HAP-1 (cell line): ENCODE results near the gene SLC35A2.

ENCODE experiments used
- DNase-seq, 2 experiments: peaks; one replicate each; pipeline ENCODE4 v3.0.0-alpha.2; 2016 to 2020; ENCODE audit warnings: low spot score in 2 of 2
- H3K27me3 ChIP-seq: fragments of 250-450 bp; sonication (Bioruptor Pico); 2 replicates; pipeline ENCODE4 v1.5.1; 2020; ENCODE audit warnings: low read depth, mild to moderate bottlenecking, moderate library complexity
- H3K36me3 ChIP-seq: fragments of 250-450 bp; sonication (Bioruptor Pico); replicated peaks from 2 replicates; pipeline ENCODE4 v1.5.1; 2020; ENCODE audit warnings: mild to moderate bottlenecking
- H3K4me1 ChIP-seq: fragments of 250-450 bp; sonication (Bioruptor Pico); 2 replicates; pipeline ENCODE4 v1.5.1; 2020; ENCODE audit warnings: mild to moderate bottlenecking
- H3K4me3 ChIP-seq: fragments of 250-450 bp; sonication (Bioruptor Pico); 2 replicates; pipeline ENCODE4 v1.5.1; 2020; ENCODE audit warnings: mild to moderate bottlenecking, moderate library complexity
- H3K9me3 ChIP-seq: fragments of 250-450 bp; sonication (Bioruptor Pico); 2 replicates; pipeline ENCODE4 v1.5.1; 2020; ENCODE audit warnings: mild to moderate bottlenecking, moderate library complexity
- in situ Hi-C: fragments of 300-500 bp; cut with MboI; formaldehyde crosslinking; loops from 3 replicates; pipeline ENCODE4 v1.14.3; 2020; ENCODE audit warnings: low sequenced_read_pairs, inconsistent platforms, mixed read lengths

SLC35A2 gene

GRCh38 chrX:48918643-48919340 lies 7.3 kb upstream of the SLC35A2 start, which contains the start of gene PIM2:
PIM2 (minus strand) TSS chrX:48919024; CDS start chrX:48918834, 190 bp downstream.
- peak within 1 kb of the TSS; percentile 73 for H3K4me3 ChIP-seq
- no peaks in the 10 kb centered on the region for H3K27me3 ChIP-seq
- peak; percentile 95 to 99 for DNase-seq
- in situ Hi-C loops = no loop called here
- H3K36me3 ChIP-seq = peaks cover 40% of the 10 kb centered on the region
- no peaks in the 10 kb centered on the region for H3K9me3 ChIP-seq
- peaks cover 16% of the 10 kb centered on the region for H3K4me1 ChIP-seq

- Histone ChIP-seq H3K4me3 (peak overlapping the region; percentile 73), H3K9me3 (no peaks in the 10 kb centered on the region), H3K36me3 (peaks cover 38% of the 10 kb centered on the region), H3K27me3 (no peaks in the 10 kb centered on the region), H3K4me1 (peaks cover 16% of the 10 kb centered on the region)
- in situ Hi-C loops = no loop called here
- peak in 1 of 2 experiments; percentile 27 for DNase-seq
Observed at GRCh38 chrX:48918301-48918642, 6.8 kb upstream of the SLC35A2 start.

GRCh38 chrX:48917139-48918001 lies 5.9 kb upstream of the SLC35A2 start:
- DNase-seq = peak; percentile 95 to 97
- H3K9me3 ChIP-seq = no peaks in the 10 kb centered on the region
- peak overlapping the region; percentile 73 for H3K4me3 ChIP-seq
- H3K27me3 ChIP-seq = no peaks in the 10 kb centered on the region
- in situ Hi-C loops = no loop called here
- peaks cover 29% of the 10 kb centered on the region for H3K36me3 ChIP-seq
- H3K4me1 ChIP-seq = peaks cover 17% of the 10 kb centered on the region

GRCh38 chrX:48914593-48915493 lies 3.4 kb upstream of the SLC35A2 start:
- Histone ChIP-seq H3K4me1 (peaks cover 26% of the 10 kb centered on the region), H3K9me3 (no peaks in the 10 kb centered on the region), H3K27me3 (no peaks in the 10 kb centered on the region), H3K36me3 (peaks cover 34% of the 10 kb centered on the region), H3K4me3 (no peak overlapping the region)
- DNase-seq = no peak
- in situ Hi-C loops = no loop called here

GRCh38 chrX:48913605-48914366 lies 2.3 kb upstream of the SLC35A2 start:
- no peak for DNase-seq
- Histone ChIP-seq H3K4me1 (peaks cover 19% of the 10 kb centered on the region), H3K9me3 (no peaks in the 10 kb centered on the region), H3K4me3 (no peak overlapping the region), H3K36me3 (peaks cover 40% of the 10 kb centered on the region), H3K27me3 (no peaks in the 10 kb centered on the region)
- in situ Hi-C loops = no loop called here

- Histone ChIP-seq H3K4me1 (peaks cover 11% of the 10 kb centered on the region), H3K4me3 (peak overlapping the region; percentile 92), H3K36me3 (peaks cover 47% of the 10 kb centered on the region), H3K27me3 (no peaks in the 10 kb centered on the region), H3K9me3 (no peaks in the 10 kb centered on the region)
- no peak for DNase-seq
- in situ Hi-C loops = no loop called here
Observed at GRCh38 chrX:48910926-48911411, 477 bp downstream of the SLC35A2 start.

- Histone ChIP-seq H3K36me3 (peaks cover 46% of the 10 kb centered on the region), H3K4me3 (no peak overlapping the region), H3K4me1 (peaks cover 11% of the 10 kb centered on the region), H3K9me3 (no peaks in the 10 kb centered on the region), H3K27me3 (no peaks in the 10 kb centered on the region)
- in situ Hi-C loops = no loop called here
- no peak for DNase-seq
Observed at GRCh38 chrX:48909703-48910294, 1.6 kb downstream of the SLC35A2 start.

GRCh38 chrX:48908600-48908999 lies 2.8 kb downstream of the SLC35A2 start:
- peaks cover 47% of the 10 kb centered on the region for H3K36me3 ChIP-seq
- in situ Hi-C loops = no loop called here
- H3K27me3 ChIP-seq = no peaks in the 10 kb centered on the region
- no peaks in the 10 kb centered on the region for H3K9me3 ChIP-seq
- H3K4me1 ChIP-seq = peaks cover 11% of the 10 kb centered on the region
- H3K4me3 ChIP-seq = no peak overlapping the region
- DNase-seq = no peak

- in situ Hi-C loops = no loop called here
- H3K36me3 ChIP-seq = peaks cover 74% of the 10 kb centered on the region
- DNase-seq = no peak
Observed at GRCh38 chrX:48905090-48905790, 6.2 kb downstream of the SLC35A2 start.

GRCh38 chrX:48904626-48905025 lies 6.8 kb downstream of the SLC35A2 start:
- H3K27me3 ChIP-seq = no peaks in the 10 kb centered on the region
- in situ Hi-C loops = no loop called here
- H3K4me1 ChIP-seq = no peaks in the 10 kb centered on the region
- peaks cover 72% of the 10 kb centered on the region for H3K36me3 ChIP-seq
- no peaks in the 10 kb centered on the region for H3K9me3 ChIP-seq
- H3K4me3 ChIP-seq = no peak overlapping the region
- DNase-seq = no peak

More at GRCh38 chrX:48905090-48905790, 6.2 kb downstream of the SLC35A2 start:
- H3K27me3 ChIP-seq = no peaks in the 10 kb centered on the region
- no peaks in the 10 kb centered on the region for H3K9me3 ChIP-seq
- H3K4me1 ChIP-seq = peaks cover 1% of the 10 kb centered on the region; the same call in 1 of the 2 replicates
- no peak overlapping the region for H3K4me3 ChIP-seq

- Histone ChIP-seq H3K36me3 (peaks cover 71% of the 10 kb centered on the region), H3K9me3 (no peaks in the 10 kb centered on the region), H3K4me1 (peaks cover 3% of the 10 kb centered on the region), H3K4me3 (no peak overlapping the region), H3K27me3 (no peaks in the 10 kb centered on the region)
- in situ Hi-C loops = no loop called here
- DNase-seq = no peak
Observed at GRCh38 chrX:48904180-48904579, 7.3 kb downstream of the SLC35A2 start.

- H3K4me3 ChIP-seq = no peak overlapping the region
- DNase-seq = no peak
- H3K9me3 ChIP-seq = no peaks in the 10 kb centered on the region
- in situ Hi-C loops = no loop called here
- peaks cover 68% of the 10 kb centered on the region for H3K36me3 ChIP-seq
- no peaks in the 10 kb centered on the region for H3K27me3 ChIP-seq
- peaks cover 5% of the 10 kb centered on the region for H3K4me1 ChIP-seq
Observed at GRCh38 chrX:48903290-48903689, 8.2 kb downstream of the SLC35A2 start.
